PFSK-1 (cell line): ENCODE results near the gene CDH1. TPM values are rescaled to one million over a fixed set of nuclear protein-coding genes. Genes with fewer than 3 reads are reported as not detected.

Source experiments
- FOXP2 ChIP-seq: optimal IDR thresholded peaks from 2 replicates; pipeline ENCODE3; 2011; ENCODE audit warnings: borderline replicate concordance, control low read depth, inconsistent platforms; ENCODE audit not compliant: insufficient read depth; ENCODE audit errors: extremely low read length, extremely low read depth
- POLR2AphosphoS5 ChIP-seq: IDR thresholded peaks from 2 replicates; pipeline ENCODE4 v1.6.1; 2012; ENCODE audit warnings: low read depth, mild to moderate bottlenecking, control low read depth, low read length, moderate library complexity
- REST ChIP-seq, 2 experiments: IDR thresholded peaks; 2 replicates each; pipeline versions ENCODE4 v1.6.1 to v1.8.0; 2011 to 2012; ENCODE audit warnings: low read depth in 2 of 2, low read length in 2 of 2, control low read depth in 1 of 2, inconsistent platforms in 1 of 2, mild to moderate bottlenecking in 1 of 2, moderate library complexity in 1 of 2; ENCODE audit not compliant: insufficient read depth in 1 of 2
- SIN3A ChIP-seq: IDR thresholded peaks from 2 replicates; pipeline ENCODE4 v1.6.1; 2012; ENCODE audit warnings: mild to moderate bottlenecking, low read length, moderate library complexity, borderline replicate concordance; ENCODE audit not compliant: insufficient read depth
- TAF1 ChIP-seq: IDR thresholded peaks from 2 replicates; pipeline ENCODE4 v1.6.1; 2012; ENCODE audit warnings: low read length, control low read depth, borderline replicate concordance; ENCODE audit not compliant: insufficient read depth
- polyA plus RNA-seq: library from polyadenylated mRNA; unstranded; fragments of >200 nt; gene quantifications from one replicate; pipeline ENCODE4 v1.2.1, GENCODE V29; 2012; ENCODE audit warnings: low read depth, missing spikeins; ENCODE audit not compliant: insufficient read length

The CDH1 gene
- polyA plus RNA-seq: not detected

- TF ChIP-seq FOXP2: no peak
- no peak for TF ChIP-seq SIN3A
These were observed at the start of gene CDH1 for GRCh38 chr16:68737046-68737729. Gene CDH1, plus strand, starts transcription at chr16:68737292. Its CDS starts 124 bp downstream, at chr16:68737416.

- TF ChIP-seq SIN3A: no peak
- no peak for TF ChIP-seq TAF1
- no peak for TF ChIP-seq REST (IDR thresholded peaks at IDR 0.05; ENCODE audit: insufficient read depth in 1 of 2, low read depth in 2 of 2, low read length in 2 of 2)
- TF ChIP-seq FOXP2: no peak
- no peak for TF ChIP-seq POLR2AphosphoS5
These were observed 47.2 kb upstream of the CDH1 start for GRCh38 chr16:68689921-68690320.

GRCh38 chr16:68695575-68695974 is 41.5 kb upstream of the CDH1 start:
- no peak for TF ChIP-seq REST (IDR thresholded peaks at IDR 0.05; ENCODE audit: insufficient read depth in 1 of 2, low read depth in 2 of 2, low read length in 2 of 2)
- no peak for TF ChIP-seq POLR2AphosphoS5

- TF ChIP-seq SIN3A (no peak), REST (IDR thresholded peaks at IDR 0.05; ENCODE audit: insufficient read depth in 1 of 2, low read depth in 2 of 2, low read length in 2 of 2) (no peak), TAF1 (no peak), POLR2AphosphoS5 (no peak), FOXP2 (no peak)
These were observed 40.6 kb upstream of the CDH1 start for GRCh38 chr16:68696514-68696913.

GRCh38 chr16:68698091-68698490 is 39.0 kb upstream of the CDH1 start:
- no peak for TF ChIP-seq SIN3A
- TF ChIP-seq FOXP2: no peak
- no peak for TF ChIP-seq TAF1
- TF ChIP-seq REST (IDR thresholded peaks at IDR 0.05; ENCODE audit: insufficient read depth in 1 of 2, low read depth in 2 of 2, low read length in 2 of 2): no peak
- no peak for TF ChIP-seq POLR2AphosphoS5
